Pons (tissue), 1 donor: ENCODE measurements around the gene OR6X1.
"Not testable (repeated sequence)": the region's sequence is repeated elsewhere in the genome, so short reads cannot be mapped to it uniquely, and the experiment has no call there.

ENCODE experiments used
- DNase-seq: peaks from one replicate; pipeline ENCODE4 v3.0.0-alpha.2; 2016; ENCODE audit warnings: low spot score

OR6X1 gene

GRCh38 chr11:123753110-123753509, 1.2 kb downstream of the OR6X1 start:
- no peak for DNase-seq

- no peak for DNase-seq
Measured at GRCh38 chr11:123751781-123752180, 2.5 kb downstream of the OR6X1 start.

GRCh38 chr11:123748349-123748748, 6.0 kb downstream of the OR6X1 start:
- DNase-seq: not testable (repeated sequence)

GRCh38 chr11:123745764-123746451, 8.4 kb downstream of the OR6X1 start:
- no peak for DNase-seq

GRCh38 chr11:123742724-123743120, 11.6 kb downstream of the OR6X1 start:
- DNase-seq: peak; percentile 4

GRCh38 chr11:123742031-123742723, 12.1 kb downstream of the OR6X1 start:
- DNase-seq: peak; percentile 30

GRCh38 chr11:123741159-123742030, 12.9 kb downstream of the OR6X1 start, which contains the start of gene ZNF202:
Gene ZNF202 (minus strand): TSS chr11:123741660. CDS start chr11:123730888, 10,772 bp downstream.
- peak; percentile 87 for DNase-seq

- DNase-seq: peak; percentile 9
Measured at GRCh38 chr11:123740787-123741158, 13.5 kb downstream of the OR6X1 start.

- DNase-seq: no peak
Measured at GRCh38 chr11:123738374-123738773, 15.9 kb downstream of the OR6X1 start.

- DNase-seq: no peak
Measured at GRCh38 chr11:123736769-123737168, 17.5 kb downstream of the OR6X1 start.

GRCh38 chr11:123729602-123730001, 24.7 kb downstream of the OR6X1 start:
- no peak for DNase-seq

- DNase-seq: no peak
Measured at GRCh38 chr11:123725995-123726655, 28.2 kb downstream of the OR6X1 start.

- no peak for DNase-seq
Measured at GRCh38 chr11:123719452-123719851, 34.9 kb downstream of the OR6X1 start.

- no peak for DNase-seq
Measured at GRCh38 chr11:123718469-123718868, 35.8 kb downstream of the OR6X1 start.

- no peak for DNase-seq
Measured at GRCh38 chr11:123718063-123718462, 36.3 kb downstream of the OR6X1 start.

GRCh38 chr11:123712627-123713026, 41.7 kb downstream of the OR6X1 start:
- DNase-seq: not testable (repeated sequence)

- DNase-seq: peak; percentile 60
Measured at GRCh38 chr11:123707606-123708205, 46.6 kb downstream of the OR6X1 start.

- no peak for DNase-seq
Measured at GRCh38 chr11:123707206-123707605, 47.1 kb downstream of the OR6X1 start.

- no peak for DNase-seq
Measured at GRCh38 chr11:123704341-123704740, 50.0 kb downstream of the OR6X1 start.
